ENCODE data around the gene TCF4.

DNA sequence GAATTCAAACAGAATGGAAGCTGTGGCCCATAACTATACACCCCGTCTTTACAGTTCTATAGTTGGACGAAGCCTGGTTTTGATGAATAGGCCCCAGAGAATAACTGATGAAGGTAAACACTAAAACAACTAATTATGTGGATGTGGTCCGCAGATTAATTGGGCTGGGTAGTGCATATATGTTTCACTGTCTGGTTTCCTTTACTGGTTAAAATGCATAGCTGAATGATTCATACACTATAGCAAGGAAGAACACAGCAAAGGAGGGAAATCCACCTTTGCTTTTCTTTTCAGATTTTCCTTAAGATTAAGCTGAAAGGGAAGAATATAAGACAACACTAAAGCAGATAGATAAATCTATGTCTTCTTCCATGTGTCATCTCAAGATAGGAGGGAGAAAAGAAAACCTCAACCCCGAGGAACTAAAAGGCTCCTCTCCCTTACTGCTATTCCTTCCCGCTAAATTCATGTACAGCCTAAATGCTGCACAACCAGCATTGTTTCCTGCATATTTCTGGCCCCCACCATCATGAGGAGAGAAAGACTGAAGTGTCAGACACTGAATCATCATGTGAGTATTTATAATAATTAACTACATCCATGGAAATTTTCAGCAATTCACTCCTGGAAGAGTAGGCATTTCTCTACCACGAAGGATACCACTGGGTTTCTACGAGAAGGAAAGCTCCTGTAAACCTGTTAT, 331.6 kb downstream of the TCF4 start:
- TF ChIP-seq POLR2AphosphoS5 (IDR thresholded peaks at IDR 0.05; ENCODE audit: borderline replicate concordance, low read depth, low read length), result no peak
- no peak for TF ChIP-seq FOXP2 (optimal IDR thresholded peaks at IDR 0.05; ENCODE audit: control extremely low read depth, extremely low read length, insufficient read depth)
